ENCODE results near the gene TTLL13.

DNA sequence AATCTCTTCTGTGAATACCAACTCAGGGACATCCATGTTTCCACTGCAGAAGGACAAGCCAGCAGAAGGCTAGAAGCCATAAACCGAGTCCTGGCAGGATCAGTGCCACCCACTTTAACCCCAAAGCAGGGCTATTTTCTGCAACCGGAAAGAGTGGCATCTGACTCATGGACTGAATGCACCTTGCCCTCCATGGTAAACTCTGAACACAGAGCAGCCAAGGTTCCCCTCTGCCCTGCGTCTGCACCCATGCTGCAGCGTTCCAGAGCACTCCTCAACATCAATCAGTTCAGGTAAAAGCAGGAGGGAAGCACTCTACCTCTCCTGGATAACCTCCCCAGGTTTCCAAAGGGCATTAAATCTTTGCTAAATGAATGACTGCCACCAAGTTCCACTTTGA lies 15.3 kb downstream of the TTLL13 start:
- TF ChIP-seq SMARCE1 (IDR thresholded peaks at IDR 0.05) (no peak), NONO (IDR thresholded peaks at IDR 0.05; ENCODE audit: low read depth in 2 of 2, low read length in 1 of 2) (no peak), ZNF830 (CRISPR knock-in tag; IDR thresholded peaks at IDR 0.05) (no peak), MAX (CRISPR knock-in tag; IDR thresholded peaks at IDR 0.05) (no peak), SMAD1 (IDR thresholded peaks at IDR 0.05; ENCODE audit: low read depth, low read length, partially characterized antibody) (no peak), MTA2 (IDR thresholded peaks at IDR 0.05; ENCODE audit: low read depth) (no peak), EGR1 (conservative IDR thresholded peaks at IDR 0.05) (no peak), ZNF778 (CRISPR knock-in tag; IDR thresholded peaks at IDR 0.05) (no peak), CTCF (IDR thresholded peaks at IDR 0.05 in 2 of 3, conservative IDR thresholded peaks at IDR 0.05 in 1 of 3; ENCODE audit: insufficient read depth in 2 of 3, low read depth in 1 of 3, low read length in 3 of 3) (no peak), ZNF197 (CRISPR knock-in tag; IDR thresholded peaks at IDR 0.05; ENCODE audit: low read depth) (no peak), HCFC1 (IDR thresholded peaks at IDR 0.05; ENCODE audit: low read depth, low read length) (no peak), MECOM (CRISPR knock-in tag; IDR thresholded peaks at IDR 0.05) (no peak), E2F3 (CRISPR knock-in tag; IDR thresholded peaks at IDR 0.05) (no peak), ZBTB9 (CRISPR knock-in tag; IDR thresholded peaks at IDR 0.05) (no peak)

All from K562 (cell line).